ENCODE data around the gene RPTOR. TPM values are rescaled to one million over a fixed set of nuclear protein-coding genes. Genes with fewer than 3 reads are reported as not detected.

Gene RPTOR
- total RNA-seq, 4 donors from 2014 or later = 18.7 to 35.4 (median 21.0) TPM

DNA sequence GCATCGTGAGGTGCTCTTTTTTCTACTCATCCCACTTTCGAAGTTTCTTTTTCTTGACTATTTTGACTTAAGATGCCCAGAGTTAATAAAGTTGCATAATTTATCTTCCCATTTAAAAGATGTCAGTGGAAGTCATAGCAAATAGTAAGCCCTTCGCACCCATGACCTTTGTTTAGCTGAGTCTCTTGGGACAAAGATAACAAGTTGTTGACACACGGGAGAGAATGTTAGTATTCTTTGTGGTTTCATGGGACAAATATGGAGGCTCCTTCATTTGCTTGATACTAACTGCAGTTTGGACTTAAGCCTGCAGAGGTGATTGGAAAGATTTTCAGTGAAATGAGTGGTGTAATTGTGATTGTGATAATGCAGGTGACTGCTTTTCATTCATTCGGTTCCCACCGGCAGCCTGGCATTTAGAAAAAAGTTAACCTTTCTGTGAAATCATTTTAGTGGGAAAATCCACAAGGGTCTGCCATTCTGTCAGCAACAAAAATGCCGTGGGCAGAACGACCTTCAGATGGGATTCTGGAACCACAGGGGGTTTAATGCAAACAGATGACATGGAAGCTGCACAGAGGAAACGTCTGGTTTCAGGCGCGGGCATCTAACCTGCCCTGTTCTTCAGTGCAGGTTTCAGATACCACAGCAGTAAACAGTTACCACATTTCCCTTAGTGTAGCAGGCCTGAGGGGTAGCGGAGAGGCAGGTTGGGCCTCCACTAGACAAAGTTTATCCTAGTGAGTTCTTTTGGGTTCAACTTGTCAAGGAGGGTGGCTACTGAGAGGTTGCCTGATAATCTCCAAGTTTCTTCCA, 123.0 kb downstream of the RPTOR start:
- TF ChIP-seq CTCF (IDR thresholded peaks at IDR 0.05; ENCODE audit: low read depth) = no peak

GRCh38 chr17:80668375-80669148, 123.9 kb downstream of the RPTOR start:
- TF ChIP-seq CTCF (IDR thresholded peaks at IDR 0.05; ENCODE audit: low read depth) = no peak

- no peak for TF ChIP-seq CTCF (IDR thresholded peaks at IDR 0.05; ENCODE audit: low read depth)
Measured at GRCh38 chr17:80671039-80671824, 126.6 kb downstream of the RPTOR start.

- no peak for TF ChIP-seq CTCF (IDR thresholded peaks at IDR 0.05; ENCODE audit: low read depth)
Measured at GRCh38 chr17:80671825-80672110, 127.1 kb downstream of the RPTOR start.

- TF ChIP-seq CTCF (IDR thresholded peaks at IDR 0.05; ENCODE audit: low read depth) = no peak
Measured at GRCh38 chr17:80673152-80673920, 128.7 kb downstream of the RPTOR start.

DNA sequence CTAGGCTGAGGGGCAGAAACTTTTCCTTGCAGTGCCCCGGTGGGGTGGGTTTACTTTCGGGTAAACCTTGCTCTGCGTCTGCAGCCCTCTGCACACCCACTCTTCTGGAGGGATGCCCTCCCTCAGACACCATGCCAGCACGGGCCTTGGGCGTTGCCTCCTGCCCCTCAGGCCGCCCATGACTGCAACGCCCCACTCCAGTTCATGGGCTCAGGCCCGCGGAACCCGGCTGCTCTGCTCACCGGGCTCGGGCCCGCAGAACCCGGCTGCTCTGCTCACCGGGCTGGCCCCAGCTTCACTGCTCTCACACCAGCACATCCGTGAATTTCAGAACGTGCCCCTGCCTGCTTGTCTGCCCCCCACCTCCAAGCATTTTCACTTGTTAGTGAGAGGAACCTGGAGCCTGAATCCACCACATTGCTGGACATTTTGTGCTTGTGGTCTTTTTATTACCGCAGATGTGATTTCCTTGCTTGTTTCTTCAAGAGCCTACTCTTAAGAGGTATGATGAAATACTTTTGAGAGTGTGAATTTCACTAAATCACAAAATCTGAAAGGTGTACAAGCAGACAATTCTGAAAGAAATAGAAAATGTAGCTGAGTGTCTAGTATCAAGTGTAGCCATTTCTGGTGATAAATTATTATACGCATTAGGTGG, 130.9 kb downstream of the RPTOR start:
- no peak for TF ChIP-seq CTCF (IDR thresholded peaks at IDR 0.05; ENCODE audit: low read depth)
